Activated T-cell treated with anti-CD3 and anti-CD28 coated beads, Interleukin-2, amount 50 U/mL, for 4 hours (primary cell): ENCODE results near the gene DCST2. TPM values are rescaled to one million over a fixed set of nuclear protein-coding genes. Genes with fewer than 3 reads are reported as not detected.

Experiments used
- ATAC-seq, 2 donors: fragments of 200-7000 bp; cut with Tn5 transposase; one replicate each; pipeline ENCODE4 v1.10.0; 2021
- DNase-seq: peaks from one replicate; pipeline ENCODE4 v3.0.0-alpha.2; 2020
- H3K27me3 Mint-ChIP-seq: one replicate; pipeline ENCODE4 v1.8.0; 2021; ENCODE audit warnings: low read depth, mixed read lengths
- H3K36me3 Mint-ChIP-seq: one replicate; pipeline ENCODE4 v1.8.0; 2022; ENCODE audit warnings: mixed read lengths; ENCODE audit not compliant: insufficient read depth
- H3K4me1 Mint-ChIP-seq: one replicate; pipeline ENCODE4 v1.8.0; 2021; ENCODE audit warnings: low read depth, mixed read lengths
- H3K4me3 Mint-ChIP-seq: one replicate; pipeline ENCODE4 v1.8.0; 2021; ENCODE audit warnings: mild to moderate bottlenecking, moderate library complexity, mixed read lengths
- H3K9me3 Mint-ChIP-seq: one replicate; pipeline ENCODE4 v1.8.0; 2021; ENCODE audit warnings: mixed read lengths
- total RNA-seq, 3 donors: library from RNA; stranded (reverse); gene quantifications; one replicate each; pipeline ENCODE4 v1.2.1, GENCODE V29; 2021

The DCST2 gene
- under 1 TPM in 1 of 3 donors, not detected in 2; 0.08 TPM for total RNA-seq

- Mint-ChIP-seq H3K36me3 (no peaks in the 10 kb centered on the region), H3K9me3 (no peaks in the 10 kb centered on the region), H3K4me3 (no peak within 1 kb of the TSS), H3K4me1 (no peaks in the 10 kb centered on the region), H3K27me3 (peaks cover 2% of the 10 kb centered on the region)
- DNase-seq (no peak), ATAC-seq (no peak)
Observed at GRCh38 chr1:155033524-155033923, at the start of gene DCST2, which contains the start of gene DCST1. Gene DCST2 (minus strand): TSS chr1:155033781. CDS start chr1:155033701, 80 bp downstream. Gene DCST1 (plus strand): TSS chr1:155033824. CDS start chr1:155034037, 213 bp downstream.

GRCh38 chr1:155083052-155083541 is 49.5 kb upstream of the DCST2 start:
- peaks cover 41% of the 10 kb centered on the region for H3K27me3 Mint-ChIP-seq
- DNase-seq: no peak
- H3K4me3 Mint-ChIP-seq: no peak overlapping the region
- no peaks in the 10 kb centered on the region for H3K36me3 Mint-ChIP-seq
- H3K9me3 Mint-ChIP-seq: no peaks in the 10 kb centered on the region
- peaks cover 45% of the 10 kb centered on the region for H3K4me1 Mint-ChIP-seq
- ATAC-seq: no peak

GRCh38 chr1:155082301-155083051 is 48.9 kb upstream of the DCST2 start:
- DNase-seq: peak; percentile 36
- peaks cover 45% of the 10 kb centered on the region for H3K4me1 Mint-ChIP-seq
- no peaks in the 10 kb centered on the region for H3K9me3 Mint-ChIP-seq
- ATAC-seq: no peak
- no peaks in the 10 kb centered on the region for H3K36me3 Mint-ChIP-seq
- peak overlapping the region; percentile 49 for H3K4me3 Mint-ChIP-seq
- peaks cover 41% of the 10 kb centered on the region for H3K27me3 Mint-ChIP-seq

GRCh38 chr1:155081472-155082300 is 48.1 kb upstream of the DCST2 start:
- DNase-seq (peak; percentile 39), ATAC-seq (no peak)
- H3K9me3 Mint-ChIP-seq: no peaks in the 10 kb centered on the region
- H3K4me1 Mint-ChIP-seq: peaks cover 45% of the 10 kb centered on the region
- H3K36me3 Mint-ChIP-seq: no peaks in the 10 kb centered on the region
- H3K4me3 Mint-ChIP-seq: peak overlapping the region; percentile 72
- H3K27me3 Mint-ChIP-seq: peaks cover 41% of the 10 kb centered on the region

GRCh38 chr1:155080312-155081228 is 47.0 kb upstream of the DCST2 start:
- no peaks in the 10 kb centered on the region for H3K9me3 Mint-ChIP-seq
- peaks cover 41% of the 10 kb centered on the region for H3K27me3 Mint-ChIP-seq
- DNase-seq: peak; percentile 23
- ATAC-seq: no peak
- H3K4me3 Mint-ChIP-seq: peak overlapping the region; percentile 72
- H3K36me3 Mint-ChIP-seq: no peaks in the 10 kb centered on the region
- peaks cover 41% of the 10 kb centered on the region for H3K4me1 Mint-ChIP-seq

GRCh38 chr1:155079487-155080311 is 46.1 kb upstream of the DCST2 start:
- Mint-ChIP-seq H3K4me1 (peaks cover 36% of the 10 kb centered on the region), H3K36me3 (no peaks in the 10 kb centered on the region), H3K27me3 (peaks cover 41% of the 10 kb centered on the region), H3K4me3 (peak overlapping the region; percentile 68), H3K9me3 (no peaks in the 10 kb centered on the region)
- peak; percentile 18 for DNase-seq
- peak; percentile 5 to 11 for ATAC-seq

- Mint-ChIP-seq H3K9me3 (no peaks in the 10 kb centered on the region), H3K4me3 (peak overlapping the region; percentile 68), H3K36me3 (no peaks in the 10 kb centered on the region), H3K27me3 (peaks cover 37% of the 10 kb centered on the region), H3K4me1 (peaks cover 31% of the 10 kb centered on the region)
- DNase-seq (no peak), ATAC-seq (peak; percentile 1 to 3)
Observed at GRCh38 chr1:155079210-155079486, 45.6 kb upstream of the DCST2 start.

- Mint-ChIP-seq H3K9me3 (no peaks in the 10 kb centered on the region), H3K4me3 (peak within 1 kb of the TSS; percentile 68), H3K4me1 (peaks cover 30% of the 10 kb centered on the region), H3K27me3 (peaks cover 32% of the 10 kb centered on the region), H3K36me3 (no peaks in the 10 kb centered on the region)
- peak; percentile 65 for DNase-seq
- peak; percentile 24 to 35 for ATAC-seq
Observed at GRCh38 chr1:155078469-155079209, 45.1 kb upstream of the DCST2 start, which contains the start of gene EFNA3. Gene EFNA3 (plus strand): TSS chr1:155078837. CDS start chr1:155078942, 105 bp downstream.

GRCh38 chr1:155077758-155078445 is 44.3 kb upstream of the DCST2 start:
- Mint-ChIP-seq H3K36me3 (no peaks in the 10 kb centered on the region), H3K4me1 (peaks cover 35% of the 10 kb centered on the region), H3K4me3 (peak overlapping the region; percentile 22), H3K9me3 (no peaks in the 10 kb centered on the region), H3K27me3 (peaks cover 26% of the 10 kb centered on the region)
- ATAC-seq (peak in 1 of 2 donors; percentile 26), DNase-seq (no peak)

GRCh38 chr1:155077346-155077745 is 43.8 kb upstream of the DCST2 start:
- no peaks in the 10 kb centered on the region for H3K36me3 Mint-ChIP-seq
- H3K4me1 Mint-ChIP-seq: peaks cover 32% of the 10 kb centered on the region
- no peaks in the 10 kb centered on the region for H3K9me3 Mint-ChIP-seq

GRCh38 chr1:155076371-155076770 is 42.8 kb upstream of the DCST2 start:
- H3K4me1 Mint-ChIP-seq: peaks cover 28% of the 10 kb centered on the region

More at GRCh38 chr1:155077346-155077745, 43.8 kb upstream of the DCST2 start:
- ATAC-seq (no peak), DNase-seq (no peak)
- Mint-ChIP-seq H3K4me3 (peak overlapping the region; percentile 2), H3K27me3 (peaks cover 20% of the 10 kb centered on the region)

GRCh38 chr1:155075535-155075934 is 42.0 kb upstream of the DCST2 start:
- no peaks in the 10 kb centered on the region for H3K36me3 Mint-ChIP-seq
- no peak overlapping the region for H3K4me3 Mint-ChIP-seq
- H3K9me3 Mint-ChIP-seq: no peaks in the 10 kb centered on the region
- H3K4me1 Mint-ChIP-seq: peaks cover 24% of the 10 kb centered on the region
- H3K27me3 Mint-ChIP-seq: peaks cover 9% of the 10 kb centered on the region
- ATAC-seq (no peak), DNase-seq (no peak)

More at GRCh38 chr1:155076371-155076770, 42.8 kb upstream of the DCST2 start:
- ATAC-seq (no peak), DNase-seq (no peak)
- H3K9me3 Mint-ChIP-seq: no peaks in the 10 kb centered on the region
- H3K4me3 Mint-ChIP-seq: no peak overlapping the region
- H3K36me3 Mint-ChIP-seq: no peaks in the 10 kb centered on the region
- H3K27me3 Mint-ChIP-seq: peaks cover 13% of the 10 kb centered on the region
